Left renal pelvis (tissue), 4 donors: ENCODE data around the gene STAG2. TPM values are rescaled to one million over a fixed set of nuclear protein-coding genes. Genes with fewer than 3 reads are reported as not detected.
"Not testable (repeated sequence)": the region's sequence is repeated elsewhere in the genome, so short reads cannot be mapped to it uniquely, and the experiment has no call there.

ENCODE experiments used
- DNase-seq, 4 donors: peaks; one replicate each; pipeline ENCODE4 v3.0.0-alpha.2; 2013; ENCODE audit warnings: low read depth in 4 of 4, low spot score in 3 of 4
- polyA plus RNA-seq, 4 donors: library from polyadenylated mRNA; unstranded; fragments of 120-200 nt; gene quantifications; one replicate each; pipeline ENCODE4 v1.2.1, GENCODE V29; 2013; ENCODE audit not compliant: insufficient read length in 4 of 4

Gene STAG2
- polyA plus RNA-seq, 4 donors, result 93.5 to 143 (median 117) TPM

DNA sequence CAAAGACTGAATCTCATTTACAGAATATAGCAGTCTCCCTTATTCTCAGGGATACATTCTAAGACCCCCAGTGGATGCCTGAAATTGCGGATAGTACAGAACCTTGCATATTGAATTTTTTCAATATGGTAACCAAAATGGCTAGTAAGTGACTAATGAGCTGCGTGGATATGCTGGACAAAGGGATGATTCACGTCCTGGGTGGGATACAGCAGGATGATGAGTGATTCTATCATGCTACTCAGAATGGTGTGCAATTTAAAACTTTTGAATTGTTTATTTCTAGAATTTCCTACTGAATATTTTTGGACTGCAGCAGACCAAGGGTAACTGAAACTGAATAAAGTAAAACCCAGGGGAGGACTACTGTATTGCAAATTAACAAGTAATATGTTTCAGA, 66.7 kb downstream of the STAG2 start:
- DNase-seq, result no peak

DNA sequence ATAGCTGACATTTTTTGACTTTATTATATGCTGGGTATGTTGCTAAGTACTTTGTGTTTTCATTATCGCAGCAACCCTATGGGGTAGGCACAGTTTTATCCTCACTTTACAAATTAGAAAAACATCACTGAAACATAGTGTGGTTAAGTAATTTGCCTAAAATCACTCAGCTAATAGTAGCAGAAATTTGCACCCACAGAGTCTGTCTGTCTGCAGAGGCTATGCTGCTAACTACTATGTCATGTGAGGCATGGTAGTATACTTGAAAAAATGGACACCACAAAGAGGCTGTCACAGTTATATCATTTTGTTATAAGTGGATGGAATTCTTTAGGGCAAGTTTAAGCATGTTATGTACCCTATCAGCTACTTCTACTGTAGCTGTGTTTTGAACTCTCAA, 69.0 kb downstream of the STAG2 start:
- DNase-seq, result no peak

DNA sequence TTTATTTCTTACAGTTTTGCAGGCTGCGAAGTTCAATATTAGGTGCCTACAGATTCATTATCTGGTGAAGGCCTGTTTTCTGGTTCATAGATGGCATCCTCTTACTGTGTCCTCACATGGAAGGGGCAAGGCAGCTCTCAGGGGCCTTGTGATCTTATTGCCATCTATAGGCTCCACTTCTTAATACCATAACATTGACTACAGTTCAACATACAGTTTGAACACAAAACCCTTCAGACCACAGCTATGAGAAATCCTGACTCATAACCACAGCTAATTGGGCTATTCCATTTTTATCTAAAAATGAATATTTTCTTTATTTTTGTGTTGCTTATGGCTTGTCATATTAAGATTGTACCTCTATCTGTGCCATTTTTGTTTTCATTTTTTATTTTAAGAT, 72.3 kb downstream of the STAG2 start:
- DNase-seq, result no peak

DNA sequence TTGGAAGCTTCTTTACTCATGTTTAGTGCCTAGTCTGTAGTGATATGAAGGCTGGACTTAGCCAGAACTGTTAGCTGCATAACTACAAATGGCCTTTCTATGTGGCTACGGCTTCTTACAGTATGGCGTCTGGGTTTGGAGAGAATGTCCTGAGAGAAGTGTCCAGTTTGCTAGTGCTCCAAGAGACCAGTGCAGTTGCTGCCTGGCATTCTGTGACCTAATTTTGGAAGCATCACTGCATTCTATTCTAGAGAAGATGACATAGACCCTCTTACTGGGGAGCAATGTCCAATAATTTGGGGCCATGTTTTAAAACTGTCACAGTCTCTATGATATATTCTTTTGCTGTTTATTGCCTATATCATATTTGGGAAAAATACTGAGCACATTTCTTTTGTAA, 74.2 kb downstream of the STAG2 start:
- DNase-seq, result no peak

DNA sequence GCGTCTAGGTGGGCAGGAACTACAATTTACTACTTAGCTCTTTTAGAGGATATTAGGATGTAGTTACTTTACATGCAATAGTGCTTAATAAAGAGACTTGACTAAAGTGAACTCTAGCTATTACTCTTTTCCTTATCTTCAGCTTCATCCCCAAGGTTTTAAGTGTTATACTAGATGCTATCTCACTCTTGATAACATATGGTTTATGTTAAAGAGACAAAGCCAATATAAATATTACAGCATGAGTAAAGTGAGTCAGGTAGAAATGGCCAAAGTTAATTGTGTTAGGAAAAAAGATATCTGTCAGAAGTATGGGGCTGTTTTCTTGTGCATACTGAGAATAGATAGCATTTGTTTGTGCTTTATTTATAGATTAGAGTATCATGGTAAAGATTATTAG, 80.5 kb downstream of the STAG2 start:
- DNase-seq, result no peak

DNA sequence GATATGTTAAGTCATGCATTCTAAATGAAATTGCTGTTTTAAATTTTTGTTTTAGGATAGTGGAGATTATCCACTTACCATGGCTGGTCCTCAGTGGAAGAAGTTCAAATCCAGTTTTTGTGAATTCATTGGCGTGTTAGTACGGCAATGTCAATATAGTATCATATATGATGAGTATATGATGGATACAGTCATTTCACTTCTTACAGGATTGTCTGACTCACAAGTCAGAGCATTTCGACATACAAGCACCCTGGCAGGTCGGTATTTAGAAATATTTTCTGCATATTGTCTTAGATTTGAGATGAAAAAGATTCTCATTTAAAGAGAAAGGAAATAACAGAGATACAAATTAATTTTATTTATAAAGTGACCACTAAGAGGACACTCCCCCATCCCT, 83.6 kb downstream of the STAG2 start:
- no peak for DNase-seq

DNA sequence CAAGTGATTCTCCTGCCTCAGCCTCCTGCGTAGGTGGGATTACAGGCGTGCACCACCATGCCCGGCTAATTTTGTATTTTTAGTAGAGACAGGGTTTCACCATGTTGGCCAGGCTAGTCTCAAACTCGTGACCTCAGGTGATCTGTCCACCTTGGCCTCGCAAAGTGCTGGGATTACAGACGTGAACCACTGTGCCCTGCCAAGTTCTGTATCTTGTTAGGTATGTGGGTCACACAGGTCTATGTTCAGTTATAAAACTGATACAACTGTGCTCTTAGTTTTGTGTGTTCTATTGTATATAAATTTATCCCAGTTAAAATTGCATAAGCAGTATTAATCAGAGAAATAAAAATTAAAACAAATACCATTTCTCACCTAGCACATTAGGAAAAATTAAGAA, 122.9 kb downstream of the STAG2 start:
- not testable (repeated sequence) for DNase-seq

DNA sequence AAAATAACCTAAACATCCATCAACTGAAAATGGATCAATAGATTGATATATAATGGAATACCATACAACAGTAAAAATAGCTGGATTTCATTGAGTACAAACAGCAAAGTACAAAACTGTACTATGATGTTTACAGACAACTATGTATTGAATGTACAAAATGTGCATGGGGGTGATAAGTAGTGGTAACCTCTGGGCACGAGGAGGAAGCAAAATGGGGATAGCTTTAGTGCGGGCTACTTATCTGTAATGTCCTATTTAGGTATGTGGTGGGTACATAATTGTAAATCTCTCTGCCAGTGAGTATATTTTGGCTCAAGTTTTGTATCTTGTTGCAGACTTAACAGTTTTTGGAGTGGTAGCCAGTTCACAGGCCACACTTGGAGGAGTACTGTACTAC, 123.6 kb downstream of the STAG2 start:
- no peak for DNase-seq

DNA sequence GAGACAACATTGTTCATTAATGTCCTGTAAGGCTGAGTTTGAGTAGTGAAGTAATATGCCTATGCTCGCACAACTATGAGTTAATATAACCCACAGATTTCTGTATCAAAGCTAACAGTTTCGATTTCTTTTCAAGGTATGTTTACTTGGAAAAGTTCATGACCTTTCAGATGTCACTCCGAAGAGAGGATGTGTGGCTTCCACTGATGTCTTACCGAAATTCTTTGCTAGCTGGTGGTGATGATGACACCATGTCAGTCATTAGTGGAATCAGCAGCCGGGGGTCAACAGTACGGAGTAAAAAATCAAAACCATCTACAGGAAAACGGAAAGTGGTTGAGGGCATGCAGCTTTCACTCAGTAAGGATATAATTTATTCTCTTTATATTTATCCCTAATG, 124.9 kb downstream of the STAG2 start:
- no peak for DNase-seq

DNA sequence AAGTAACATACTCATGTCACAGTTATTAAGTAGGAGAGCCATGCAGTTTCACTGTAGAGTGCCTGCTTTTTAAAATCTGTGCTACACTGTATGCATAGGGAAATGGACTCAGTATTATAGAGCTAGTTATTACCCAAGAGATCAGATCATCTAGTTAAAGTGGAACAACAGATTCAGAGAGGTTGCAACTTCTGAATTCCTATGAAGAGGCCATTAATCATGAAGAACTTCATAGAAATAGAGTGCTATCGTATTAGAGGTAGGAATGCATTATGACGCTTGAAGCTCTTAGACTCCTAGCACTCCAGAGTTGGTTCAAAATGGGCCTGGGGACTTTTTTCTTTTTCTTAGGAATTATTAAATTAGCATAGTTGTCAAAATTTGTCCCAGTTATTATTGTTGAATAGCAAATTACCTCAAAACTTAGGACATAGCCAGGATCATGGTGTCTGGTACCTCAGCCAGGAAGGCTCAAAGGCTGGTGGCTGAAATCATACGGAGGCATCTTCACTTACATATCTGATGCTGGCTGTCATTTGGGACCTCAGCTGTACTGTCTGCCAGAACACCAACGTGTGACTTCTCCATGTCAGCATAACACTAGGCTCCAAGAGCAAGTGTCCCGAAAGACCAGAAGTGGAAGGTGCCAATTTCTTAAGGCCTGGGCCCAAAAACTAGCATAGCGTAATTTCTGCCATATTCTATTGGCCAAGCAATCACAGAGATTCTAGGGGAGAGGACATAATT, 125.7 kb downstream of the STAG2 start:
- DNase-seq, result no peak

DNA sequence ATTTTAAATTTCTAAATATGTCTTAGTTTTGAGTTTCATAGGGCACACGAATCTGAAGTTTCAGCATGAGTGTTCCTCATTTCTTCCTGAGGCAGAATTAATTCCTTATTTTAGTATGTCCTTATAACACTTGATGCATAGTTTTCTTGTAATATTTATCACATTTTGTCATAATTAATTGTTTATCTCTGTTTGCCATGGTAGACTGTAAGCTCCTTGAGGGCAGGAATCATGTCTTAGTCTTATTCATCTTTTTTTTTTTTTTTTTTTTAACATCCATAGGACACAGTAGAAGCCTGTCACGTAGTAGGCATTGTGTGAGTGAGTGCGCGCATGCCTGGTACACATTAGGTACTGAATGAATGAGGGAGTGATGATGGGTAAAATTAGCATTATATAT, 131.7 kb downstream of the STAG2 start:
- DNase-seq, result no peak

DNA sequence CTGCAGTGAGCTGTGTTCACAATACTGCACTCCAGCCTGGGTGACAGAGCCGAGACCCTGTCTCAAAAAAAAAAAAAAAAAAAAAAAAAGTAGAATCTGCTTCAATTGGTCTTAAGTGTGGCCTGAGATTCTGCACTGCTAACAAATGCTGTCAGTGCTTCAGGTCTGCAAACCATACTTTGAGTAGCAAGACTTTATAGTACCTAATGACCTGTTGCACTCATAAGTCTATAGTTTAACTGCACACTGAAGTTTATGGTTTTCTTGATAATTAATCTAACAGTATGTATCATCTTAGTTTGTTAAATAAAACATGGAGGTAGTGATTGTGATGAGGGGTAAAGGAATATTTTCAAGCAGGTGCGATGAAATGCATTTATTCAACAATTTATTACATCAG, 135.6 kb downstream of the STAG2 start:
- no peak for DNase-seq

DNA sequence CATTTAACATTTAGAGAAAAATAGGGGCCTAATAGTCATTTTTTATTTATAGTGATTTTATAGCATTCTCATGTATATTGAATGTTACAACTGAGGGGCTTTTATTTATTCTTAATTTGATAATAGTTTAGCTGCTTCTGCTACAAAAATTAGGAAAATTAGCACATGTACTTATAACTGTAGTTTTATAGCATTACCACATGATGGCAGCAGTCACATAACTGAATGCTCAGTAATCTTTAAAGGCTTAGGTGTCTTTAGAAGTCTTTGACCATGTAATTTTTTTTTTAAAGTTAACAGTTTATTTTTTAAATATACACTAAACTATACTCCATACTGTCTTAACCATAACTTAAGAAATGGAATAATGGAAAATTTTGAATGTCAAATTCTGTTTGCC, 136.6 kb downstream of the STAG2 start:
- DNase-seq, result no peak

DNA sequence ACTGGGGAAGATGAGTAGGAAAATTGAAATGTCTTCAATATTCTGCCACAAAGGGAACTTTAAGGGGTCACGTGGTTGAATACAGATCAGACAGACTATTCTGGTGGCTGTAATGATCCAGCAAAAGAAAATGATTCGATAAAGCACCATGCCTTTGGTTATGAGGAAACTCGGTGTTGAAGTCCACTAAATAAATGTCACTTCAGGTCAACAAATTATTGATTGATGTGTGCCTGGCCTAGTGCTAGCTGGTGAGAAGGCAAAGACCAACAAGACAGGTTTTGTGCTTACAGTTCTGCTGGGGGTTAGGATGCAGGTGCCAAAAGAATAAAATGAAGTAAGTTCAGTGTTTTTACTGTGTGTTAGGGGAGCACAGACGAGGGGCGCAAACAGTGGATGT, 142.5 kb downstream of the STAG2 start:
- DNase-seq, result no peak

DNA sequence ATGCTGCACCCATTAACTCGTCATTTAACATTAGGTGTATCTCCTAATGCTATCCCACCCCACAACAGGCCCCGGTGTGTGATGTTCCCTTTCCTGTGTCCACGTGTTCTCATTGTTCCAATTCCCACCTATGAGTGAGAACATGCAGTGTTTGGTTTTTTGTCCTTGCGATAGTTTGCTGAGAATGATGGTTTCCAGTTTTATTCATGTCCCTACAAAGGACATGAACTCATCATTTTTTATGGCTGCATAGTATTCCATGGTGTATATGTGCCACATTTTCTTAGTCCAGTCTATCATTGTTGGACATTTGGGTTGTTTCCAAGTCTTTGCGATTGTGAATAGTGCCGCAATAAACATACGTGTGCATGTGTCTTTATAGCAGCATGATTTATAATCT, 143.0 kb downstream of the STAG2 start:
- DNase-seq, result not testable (repeated sequence)

DNA sequence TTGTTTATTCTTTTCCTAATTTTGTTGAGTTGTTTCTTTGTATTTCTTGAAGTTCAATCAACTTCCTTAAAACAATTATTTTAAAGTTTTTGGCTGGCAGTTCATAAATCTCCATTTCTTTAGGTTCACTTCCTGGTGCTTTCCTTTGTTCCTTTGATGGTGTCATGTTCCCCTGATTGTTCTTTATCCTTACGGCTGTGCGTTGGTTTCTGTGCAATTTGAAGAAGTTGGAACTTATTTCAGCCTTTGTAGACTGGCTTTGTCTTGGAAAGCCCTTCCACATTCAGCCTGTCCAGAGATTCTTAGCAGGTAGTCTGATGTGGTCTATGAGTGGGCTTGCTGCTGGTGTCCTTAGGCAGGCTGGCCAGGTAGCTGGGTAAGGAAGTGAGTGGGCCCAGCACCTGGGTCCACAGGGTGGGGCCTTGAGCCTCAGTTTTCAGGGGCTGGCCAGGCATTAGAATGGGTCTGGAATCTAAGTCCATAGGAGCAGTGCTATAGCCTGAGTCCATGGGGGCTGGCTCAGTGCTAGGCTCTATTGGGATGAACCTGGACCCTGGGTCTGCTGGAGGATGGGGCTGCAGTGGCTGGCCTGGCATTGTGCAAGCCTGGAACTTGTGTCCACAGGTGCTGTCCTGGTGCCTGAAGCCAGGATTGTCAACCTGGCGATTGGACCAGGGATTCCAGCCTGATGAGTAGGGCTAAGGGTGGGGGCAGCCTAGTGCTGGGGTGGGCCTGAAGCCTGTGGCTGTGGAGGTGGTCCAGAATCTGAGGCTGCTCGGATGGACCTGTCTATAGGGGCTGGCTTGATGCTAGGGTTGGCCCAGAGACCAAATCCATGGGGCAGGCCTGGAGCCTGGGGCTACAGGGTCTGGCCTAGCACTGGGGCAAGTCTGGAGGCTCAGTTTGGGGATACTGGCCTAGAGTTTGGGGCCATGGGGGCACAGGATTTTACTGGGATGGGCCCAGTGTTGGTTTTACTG, 152.4 kb downstream of the STAG2 start:
- no peak for DNase-seq

DNA sequence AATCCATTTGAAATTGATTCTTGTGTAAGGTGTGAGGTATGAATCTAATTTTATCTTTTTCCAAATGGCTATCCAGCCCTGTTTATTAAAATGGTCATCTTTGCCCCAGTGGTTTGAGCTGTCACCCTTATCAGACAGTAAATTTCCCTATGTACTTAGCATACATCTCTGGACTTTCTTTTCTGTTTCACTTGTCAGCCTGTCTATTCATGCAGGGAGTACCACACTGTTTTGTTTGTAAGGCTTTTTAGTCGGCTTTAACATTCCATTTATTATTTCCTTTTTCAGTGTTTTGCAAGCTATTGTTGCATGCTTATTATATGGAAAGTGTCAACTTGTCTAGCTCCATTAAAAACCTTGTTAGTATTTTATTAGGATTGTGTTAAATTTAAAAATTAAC, 155.8 kb downstream of the STAG2 start:
- DNase-seq, result no peak

DNA sequence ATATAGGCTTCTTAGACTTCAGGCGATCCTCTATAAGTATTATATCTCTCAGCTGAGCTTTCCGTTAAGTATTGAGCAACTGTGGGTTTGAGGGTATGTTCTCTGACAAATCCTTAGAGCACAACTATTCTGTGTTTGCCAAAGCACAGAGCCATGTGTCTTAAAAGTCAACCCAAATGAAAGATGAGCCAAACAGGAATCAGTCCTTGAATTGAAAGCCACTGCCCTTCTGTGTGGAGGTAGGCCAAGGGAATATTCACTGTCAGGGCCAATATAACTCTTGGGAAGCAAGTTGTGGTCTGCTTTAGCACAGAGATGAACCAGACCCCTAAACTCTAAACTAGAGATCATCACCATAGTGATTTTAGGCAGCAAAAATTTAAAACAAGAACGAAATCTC, 164.0 kb downstream of the STAG2 start:
- DNase-seq, result no peak

DNA sequence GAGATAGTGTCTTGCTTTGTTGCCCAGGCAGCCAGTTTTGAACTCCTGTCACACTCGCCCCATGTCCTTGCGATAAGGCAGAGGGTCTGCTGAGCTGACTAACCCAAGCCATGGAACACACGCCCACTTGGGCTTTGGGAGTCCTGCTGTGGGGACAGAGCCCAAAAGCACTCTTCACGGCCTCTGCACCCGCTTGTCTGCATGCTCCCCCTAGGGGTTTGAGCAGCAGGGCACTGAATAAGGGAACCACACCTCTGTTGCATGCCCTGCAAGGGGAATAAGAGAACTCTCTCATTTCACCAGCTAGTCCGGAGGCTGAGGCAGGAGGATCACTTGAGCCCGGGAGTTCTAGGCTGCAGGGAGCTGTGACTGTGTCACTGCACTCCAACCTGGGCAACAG, 166.0 kb downstream of the STAG2 start:
- no peak for DNase-seq

DNA sequence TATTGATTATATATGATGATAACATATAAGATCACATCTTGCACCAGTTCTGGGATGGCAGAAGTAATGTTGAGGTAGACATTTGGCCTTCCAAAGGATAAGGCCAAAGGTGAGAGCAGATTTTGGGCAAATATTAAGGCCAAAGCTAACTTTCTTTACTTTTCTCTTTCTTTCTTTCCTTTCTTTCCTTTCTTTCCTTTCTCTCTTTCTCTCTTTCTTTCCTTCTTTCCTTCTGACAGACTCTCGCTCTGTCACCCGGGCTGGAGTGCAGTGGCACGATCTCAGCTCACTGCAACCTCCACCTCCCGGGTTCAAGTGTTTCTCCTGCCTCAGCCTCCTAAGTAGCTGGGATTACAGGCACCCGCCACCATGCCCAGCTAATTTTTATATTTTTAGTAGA, 170.9 kb downstream of the STAG2 start:
- DNase-seq, result not testable (repeated sequence)

DNA sequence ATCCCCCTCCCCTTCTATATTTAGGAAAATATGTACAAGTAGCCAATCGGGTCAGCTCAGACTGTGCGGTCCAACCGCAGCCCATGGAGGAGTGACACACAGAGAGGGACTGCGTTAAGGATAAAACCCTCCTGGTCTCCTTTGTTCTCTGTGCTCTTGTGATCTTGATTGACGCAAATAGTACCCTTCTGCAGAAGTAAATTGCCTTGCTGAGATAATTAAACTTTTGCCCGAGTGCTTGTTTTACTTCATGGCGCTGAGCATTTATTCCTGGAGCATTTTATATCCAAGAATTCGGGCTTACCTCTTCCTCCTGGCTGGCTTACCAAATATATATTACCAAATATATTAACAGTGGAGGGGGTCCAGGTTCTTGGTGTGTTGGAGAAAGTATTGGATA, 184.2 kb downstream of the STAG2 start:
- DNase-seq, result no peak

DNA sequence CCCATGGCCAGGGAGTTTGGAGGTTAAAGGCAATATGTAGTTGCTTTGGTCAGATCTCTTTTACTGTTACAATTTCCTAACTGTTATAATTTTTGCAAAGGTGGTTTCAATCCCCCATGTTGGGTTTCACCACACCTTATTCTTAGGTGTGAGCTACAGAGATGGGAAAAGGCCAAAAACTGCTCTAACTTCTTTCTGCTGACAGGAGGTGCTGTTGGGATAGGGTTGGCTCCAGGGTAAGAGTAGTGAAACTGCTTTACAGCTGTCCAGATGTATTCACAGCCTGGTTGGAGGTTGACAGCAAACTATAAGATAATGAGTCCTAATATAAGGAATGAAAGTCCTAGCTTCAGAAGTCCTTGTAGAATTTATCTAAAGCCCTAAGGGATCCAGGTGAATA, 189.7 kb downstream of the STAG2 start:
- no peak for DNase-seq
